WTC11 (cell line): Measurements from ENCODE around the gene RSAD1. TPM values are rescaled to one million over a fixed set of nuclear protein-coding genes. Genes with fewer than 3 reads are reported as not detected.

Experiments
- ATAC-seq: fragments of 200-7000 bp; cut with Tn5 transposase; 2 replicates; pipeline ENCODE4 v1.10.0; 2021; ENCODE audit warnings: mild to moderate bottlenecking, moderate library complexity
- CTCF ChIA-PET: fragments of 300-600 bp; sonication (Branson Sonifier 250); formaldehyde crosslinking; loops from one replicate; lab custom pipeline; 2021; ENCODE audit warnings: antibody characterized with exemption; lab: Charles Lee
- POLR2A ChIA-PET: fragments of 350-600 bp; sonication (Branson Sonifier 250); formaldehyde crosslinking; loops from one replicate; lab custom pipeline; 2021; ENCODE audit warnings: antibody characterized with exemption; lab: Charles Lee
- DNase-seq: peaks from one replicate; pipeline ENCODE4 v3.0.0; 2021; ENCODE audit warnings: low spot score
- H3K27ac Mint-ChIP-seq: 2 replicates; pipeline ENCODE4 v1.8.0; 2021; ENCODE audit warnings: mixed read lengths
- H3K27me3 Mint-ChIP-seq: 2 replicates; pipeline ENCODE4 v1.8.0; 2021; ENCODE audit warnings: low read depth, mild to moderate bottlenecking, moderate library complexity, mixed read lengths
- H3K36me3 Mint-ChIP-seq: 2 replicates; pipeline ENCODE4 v1.8.0; 2021; ENCODE audit warnings: mixed read lengths
- H3K4me1 Mint-ChIP-seq: 2 replicates; pipeline ENCODE4 v1.8.0; 2022; ENCODE audit warnings: mixed read lengths
- H3K4me3 Mint-ChIP-seq: 2 replicates; pipeline ENCODE4 v1.8.0; 2021; ENCODE audit warnings: mild to moderate bottlenecking, moderate library complexity, mixed read lengths
- H3K9me3 Mint-ChIP-seq: 2 replicates; pipeline ENCODE4 v1.8.0; 2021; ENCODE audit warnings: mixed read lengths
- CREM ChIP-seq: sonication (generic); formaldehyde crosslinking; IDR thresholded peaks from 2 replicates; pipeline ENCODE4 v1.8.1; 2022; ENCODE audit warnings: mild to moderate bottlenecking, missing genetic modification reagents, moderate library complexity
- E2F5 ChIP-seq: sonication (generic); formaldehyde crosslinking; IDR thresholded peaks from 2 replicates; pipeline ENCODE4 v1.8.1; 2022; ENCODE audit warnings: mild to moderate bottlenecking, moderate library complexity, missing genetic modification reagents
- ELF4 ChIP-seq: sonication (generic); formaldehyde crosslinking; IDR thresholded peaks from 2 replicates; pipeline ENCODE4 v1.8.1; 2022; ENCODE audit warnings: low read depth, mild to moderate bottlenecking, moderate library complexity, missing genetic modification reagents
- GABPB1 ChIP-seq: sonication (generic); formaldehyde crosslinking; IDR thresholded peaks from 2 replicates; pipeline ENCODE4 v1.8.1; 2023; ENCODE audit warnings: mild to moderate bottlenecking, missing genetic modification reagents
- JAZF1 ChIP-seq: fragments of 250-450 bp; sonication (Bioruptor Pico); IDR thresholded peaks from 2 replicates; pipeline ENCODE4 v1.9.0; 2021; ENCODE audit warnings: moderate library complexity, mild to moderate bottlenecking, inconsistent platforms
- NFATC4 ChIP-seq: fragments of 250-450 bp; sonication (Bioruptor Pico); IDR thresholded peaks from 2 replicates; pipeline ENCODE4 v1.9.0; 2021; ENCODE audit warnings: mild to moderate bottlenecking
- NR1H2 ChIP-seq: sonication (generic); formaldehyde crosslinking; IDR thresholded peaks from 2 replicates; pipeline ENCODE4 v1.9.0; 2021; ENCODE audit warnings: mild to moderate bottlenecking, moderate library complexity, missing genetic modification reagents
- NR3C1 ChIP-seq: sonication (generic); formaldehyde crosslinking; conservative IDR thresholded peaks from 2 replicates; pipeline ENCODE4 v1.8.1; 2023; ENCODE audit warnings: low read depth, mild to moderate bottlenecking, missing genetic modification reagents
- SMAD3 ChIP-seq: sonication (generic); formaldehyde crosslinking; IDR thresholded peaks from 2 replicates; pipeline ENCODE4 v1.8.0; 2022; ENCODE audit warnings: missing genetic modification reagents, mild to moderate bottlenecking, borderline replicate concordance
- ZNF281 ChIP-seq: sonication (generic); formaldehyde crosslinking; IDR thresholded peaks from 2 replicates; pipeline ENCODE4 v1.8.0; 2023; ENCODE audit warnings: mild to moderate bottlenecking, missing genetic modification reagents
- total RNA-seq: library from RNA; stranded (reverse); gene quantifications from 3 replicates; pipeline ENCODE4 v1.2.3, GENCODE V29; 2021
- TF ChIP-seq, protein P1 (sequence below): sonication (generic); formaldehyde crosslinking; IDR thresholded peaks from 2 replicates; pipeline ENCODE4 v1.8.1; 2023; ENCODE audit warnings: mild to moderate bottlenecking, missing genetic modification reagents
- TF ChIP-seq, protein P2 (sequence below): sonication (generic); formaldehyde crosslinking; IDR thresholded peaks from 2 replicates; pipeline ENCODE4 v1.8.1; 2022; ENCODE audit warnings: low read depth, missing genetic modification reagents, borderline replicate concordance

The RSAD1 gene
- total RNA-seq, 1 experiment from 2014 or later: 35.1 TPM

- TF ChIP-seq E2F5 (CRISPR knock-in tag): no peak
- TF ChIP-seq, protein P1, sequence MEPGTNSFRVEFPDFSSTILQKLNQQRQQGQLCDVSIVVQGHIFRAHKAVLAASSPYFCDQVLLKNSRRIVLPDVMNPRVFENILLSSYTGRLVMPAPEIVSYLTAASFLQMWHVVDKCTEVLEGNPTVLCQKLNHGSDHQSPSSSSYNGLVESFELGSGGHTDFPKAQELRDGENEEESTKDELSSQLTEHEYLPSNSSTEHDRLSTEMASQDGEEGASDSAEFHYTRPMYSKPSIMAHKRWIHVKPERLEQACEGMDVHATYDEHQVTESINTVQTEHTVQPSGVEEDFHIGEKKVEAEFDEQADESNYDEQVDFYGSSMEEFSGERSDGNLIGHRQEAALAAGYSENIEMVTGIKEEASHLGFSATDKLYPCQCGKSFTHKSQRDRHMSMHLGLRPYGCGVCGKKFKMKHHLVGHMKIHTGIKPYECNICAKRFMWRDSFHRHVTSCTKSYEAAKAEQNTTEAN: no peak
- TF ChIP-seq, protein P2, sequence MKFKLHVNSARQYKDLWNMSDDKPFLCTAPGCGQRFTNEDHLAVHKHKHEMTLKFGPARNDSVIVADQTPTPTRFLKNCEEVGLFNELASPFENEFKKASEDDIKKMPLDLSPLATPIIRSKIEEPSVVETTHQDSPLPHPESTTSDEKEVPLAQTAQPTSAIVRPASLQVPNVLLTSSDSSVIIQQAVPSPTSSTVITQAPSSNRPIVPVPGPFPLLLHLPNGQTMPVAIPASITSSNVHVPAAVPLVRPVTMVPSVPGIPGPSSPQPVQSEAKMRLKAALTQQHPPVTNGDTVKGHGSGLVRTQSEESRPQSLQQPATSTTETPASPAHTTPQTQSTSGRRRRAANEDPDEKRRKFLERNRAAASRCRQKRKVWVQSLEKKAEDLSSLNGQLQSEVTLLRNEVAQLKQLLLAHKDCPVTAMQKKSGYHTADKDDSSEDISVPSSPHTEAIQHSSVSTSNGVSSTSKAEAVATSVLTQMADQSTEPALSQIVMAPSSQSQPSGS (CRISPR knock-in tag): no peak
These were observed 21.0 kb upstream of the RSAD1 start (continued) for GRCh38 chr17:50457621-50458020.

DNA sequence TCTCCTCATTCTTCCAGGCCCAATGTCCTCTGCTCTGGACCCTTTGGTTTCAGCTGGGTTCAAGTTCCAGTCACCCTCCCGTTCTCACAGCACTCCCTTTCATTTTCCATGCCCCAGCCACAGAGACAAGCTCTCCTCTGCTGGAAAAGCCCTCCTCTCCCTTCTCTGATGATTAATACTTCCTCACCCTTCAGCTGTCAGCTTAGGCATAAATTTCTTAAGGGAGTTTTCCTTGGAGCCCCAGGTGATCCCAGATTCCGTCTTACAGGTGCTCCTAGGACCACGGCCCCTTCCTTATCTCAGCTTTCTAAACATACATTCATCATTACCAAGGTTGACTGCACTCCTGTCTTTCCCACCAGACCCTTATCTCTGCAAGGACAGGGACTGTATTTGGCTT, 20.4 kb upstream of the RSAD1 start:
- no peak for TF ChIP-seq ELF4 (CRISPR knock-in tag)
- TF ChIP-seq NFATC4 (CRISPR knock-in tag): no peak
- TF ChIP-seq SMAD3 (CRISPR knock-in tag): no peak
- TF ChIP-seq, all 79 proteins: peak for 0
- Mint-ChIP-seq H3K4me3 (no peak overlapping the region), H3K4me1 (no peaks in the 10 kb centered on the region), H3K27me3 (no peaks in the 10 kb centered on the region), H3K9me3 (no peaks in the 10 kb centered on the region), H3K27ac (no peak overlapping the region), H3K36me3 (no peaks in the 10 kb centered on the region)
- ChIA-PET POLR2A (no interaction called here), CTCF (interaction anchor here (0.5 to 1.7 kb wide), 3 partner anchors 10 to 61 kb away, joined by 3 to 4 read pairs (median 3); partner anchors contain the start of genes CHAD and LRRC59)
- DNase-seq (no peak), ATAC-seq (no peak)

- no peak for DNase-seq
These were observed 19.7 kb upstream of the RSAD1 start for GRCh38 chr17:50458701-50459676.

DNA sequence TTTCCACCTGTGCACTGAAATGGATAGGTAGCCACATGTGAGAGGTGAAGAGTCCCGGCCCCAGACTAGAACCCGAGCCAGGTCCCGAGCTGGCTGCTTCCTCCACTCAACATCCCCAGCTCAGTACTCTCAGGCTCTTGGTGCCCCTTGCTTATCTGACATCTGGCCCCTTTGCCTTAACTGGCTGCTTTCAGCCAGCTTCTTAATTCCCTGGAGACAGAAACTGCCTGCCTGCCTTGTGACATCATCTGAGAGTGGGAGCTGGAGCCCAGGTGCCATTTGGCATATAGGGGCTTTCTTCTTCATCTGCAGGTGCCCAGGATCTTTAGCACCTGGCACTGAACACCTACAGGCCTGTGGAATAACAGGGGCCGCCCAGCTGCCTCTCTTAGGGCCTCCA, 18.9 kb upstream of the RSAD1 start:
- Mint-ChIP-seq H3K27ac (no peak overlapping the region), H3K4me3 (no peak overlapping the region), H3K36me3 (no peaks in the 10 kb centered on the region), H3K4me1 (no peaks in the 10 kb centered on the region), H3K9me3 (no peaks in the 10 kb centered on the region), H3K27me3 (no peaks in the 10 kb centered on the region)
- no peak for TF ChIP-seq CREM (CRISPR knock-in tag)
- TF ChIP-seq ZNF281 (CRISPR knock-in tag): no peak
- TF ChIP-seq, protein P2 (CRISPR knock-in tag): no peak
- no peak for TF ChIP-seq NR1H2 (CRISPR knock-in tag)
- no peak for TF ChIP-seq NR3C1 (CRISPR knock-in tag)
- DNase-seq (no peak), ATAC-seq (no peak)
- ChIA-PET POLR2A (no interaction called here), CTCF (interaction anchor here (1.4 kb wide), 1 partner anchor 62 kb away, joined by 4 read pairs; the partner anchor contains the start of gene LRRC59)

More at GRCh38 chr17:50458701-50459676, 19.7 kb upstream of the RSAD1 start:
- no peak overlapping the region for H3K27ac Mint-ChIP-seq
- H3K9me3 Mint-ChIP-seq: no peaks in the 10 kb centered on the region
- no peak for ATAC-seq
- peak; percentile 93 for TF ChIP-seq GABPB1
- no peak for TF ChIP-seq JAZF1 (CRISPR knock-in tag)
- H3K27me3 Mint-ChIP-seq: no peaks in the 10 kb centered on the region
- POLR2A ChIA-PET: no interaction called here
- no peak overlapping the region for H3K4me3 Mint-ChIP-seq
- CTCF ChIA-PET: interaction anchor here (0.5 to 1.7 kb wide), 4 partner anchors 9 to 62 kb away, joined by 3 to 4 read pairs (median 4); partner anchors contain the start of genes CHAD and LRRC59
- no peaks in the 10 kb centered on the region for H3K36me3 Mint-ChIP-seq
- H3K4me1 Mint-ChIP-seq: no peaks in the 10 kb centered on the region
